Stimulated activated CD4-positive, alpha-beta T cell treated with anti-CD3 and anti-CD28 coated beads, TNF-alpha, amount 100 ng/mL, for 1 hour (primary cell): ENCODE measurements around the gene YIF1B.
"Not testable (repeated sequence)": the region's sequence is repeated elsewhere in the genome, so short reads cannot be mapped to it uniquely, and the experiment has no call there.

Experiments
- DNase-seq, 3 donors: peaks; one replicate each; pipeline ENCODE4 v3.0.0-alpha.2; 2020; ENCODE audit warnings: low read depth in 3 of 3, low spot score in 1 of 3

Gene YIF1B

GRCh38 chr19:38277969-38278680 lies 37.6 kb downstream of the YIF1B start:
- no peak for DNase-seq

- no peak for DNase-seq
Measured at GRCh38 chr19:38277549-38277948, 38.2 kb downstream of the YIF1B start.

GRCh38 chr19:38276942-38277517 lies 38.7 kb downstream of the YIF1B start:
- no peak for DNase-seq

GRCh38 chr19:38274739-38275138 lies 41.0 kb downstream of the YIF1B start:
- DNase-seq, result no peak

- DNase-seq, result no peak
Measured at GRCh38 chr19:38273499-38273898, 42.2 kb downstream of the YIF1B start.

- no peak for DNase-seq
Measured at GRCh38 chr19:38270587-38271167, 45.1 kb downstream of the YIF1B start.

- no peak for DNase-seq
Measured at GRCh38 chr19:38268539-38268938, 47.2 kb downstream of the YIF1B start.

- no peak for DNase-seq
Measured at GRCh38 chr19:38267761-38268483, 47.8 kb downstream of the YIF1B start.

- no peak for DNase-seq
Measured at GRCh38 chr19:38266981-38267597, 48.7 kb downstream of the YIF1B start.

GRCh38 chr19:38265921-38266429 lies 49.8 kb downstream of the YIF1B start:
- no peak for DNase-seq

- DNase-seq, result no peak
Measured at GRCh38 chr19:38265213-38265861, 50.4 kb downstream of the YIF1B start.

GRCh38 chr19:38264486-38265212 lies 51.1 kb downstream of the YIF1B start, which contains the start of gene SPINT2:
SPINT2 (plus strand) TSS chr19:38264573; CDS start chr19:38264893, 320 bp downstream.
- DNase-seq, result peak in 2 of 3 donors; percentile 9 to 17

- DNase-seq, result peak; percentile 42 to 66 (median 58)
Measured at GRCh38 chr19:38263689-38264485, 51.9 kb downstream of the YIF1B start.

- no peak for DNase-seq
Measured at GRCh38 chr19:38262585-38263268, 53.0 kb downstream of the YIF1B start.

- DNase-seq, result not testable (repeated sequence)
Measured at GRCh38 chr19:38261942-38262341, 53.8 kb downstream of the YIF1B start.

GRCh38 chr19:38255383-38256014 lies 60.2 kb downstream of the YIF1B start:
- no peak for DNase-seq

GRCh38 chr19:38253788-38254187 lies 62.0 kb downstream of the YIF1B start:
- no peak for DNase-seq
